WERI-Rb-1 (cell line): ENCODE measurements around the gene ARHGEF26.
A peak's percentile ranks its signal among the peaks of the same experiment; 100 is the strongest.

Source experiments
- DNase-seq: peaks from one replicate; pipeline ENCODE4 v3.0.0-alpha.2; 2020
- H3K27ac ChIP-seq: fragments of 250-450 bp; sonication (Bioruptor Pico); 2 replicates; pipeline ENCODE4 v1.5.1; 2020; ENCODE audit warnings: mild to moderate bottlenecking, moderate library complexity
- H3K27me3 ChIP-seq: fragments of 250-450 bp; sonication (Bioruptor Pico); 2 replicates; pipeline ENCODE4 v1.5.1; 2021; ENCODE audit warnings: mild to moderate bottlenecking, low read depth, moderate library complexity; ENCODE audit not compliant: insufficient read depth, severe bottlenecking
- H3K36me3 ChIP-seq: fragments of 250-450 bp; sonication (Bioruptor Pico); 2 replicates; pipeline ENCODE4 v1.5.1; 2020; ENCODE audit warnings: mild to moderate bottlenecking, moderate library complexity
- H3K4me3 ChIP-seq: 2 replicates; pipeline ENCODE4 v1.5.1; 2011; ENCODE audit warnings: low read depth, mild to moderate bottlenecking, control low read depth, low read length
- H3K9me3 ChIP-seq: fragments of 250-450 bp; sonication (Bioruptor Pico); 2 replicates; pipeline ENCODE4 v1.5.1; 2021; ENCODE audit warnings: mild to moderate bottlenecking, moderate library complexity; ENCODE audit not compliant: severe bottlenecking
- CTCF ChIP-seq: IDR thresholded peaks from 2 replicates; pipeline ENCODE4 v1.5.1; 2011; ENCODE audit warnings: low read depth, mild to moderate bottlenecking, control low read depth, inconsistent platforms, low read length

Gene ARHGEF26

GRCh38 chr3:154121701-154122551, 736 bp downstream of the ARHGEF26 start:
- Histone ChIP-seq H3K27ac (peak overlapping the region; percentile 39), H3K4me3 (peak overlapping the region; percentile 90), H3K36me3 (no peaks in the 10 kb centered on the region; the same call in 1 of the 2 replicates), H3K9me3 (peaks cover 3% of the 10 kb centered on the region), H3K27me3 (no peaks in the 10 kb centered on the region)
- DNase-seq, result peak; percentile 41
- TF ChIP-seq CTCF, result no peak

DNA sequence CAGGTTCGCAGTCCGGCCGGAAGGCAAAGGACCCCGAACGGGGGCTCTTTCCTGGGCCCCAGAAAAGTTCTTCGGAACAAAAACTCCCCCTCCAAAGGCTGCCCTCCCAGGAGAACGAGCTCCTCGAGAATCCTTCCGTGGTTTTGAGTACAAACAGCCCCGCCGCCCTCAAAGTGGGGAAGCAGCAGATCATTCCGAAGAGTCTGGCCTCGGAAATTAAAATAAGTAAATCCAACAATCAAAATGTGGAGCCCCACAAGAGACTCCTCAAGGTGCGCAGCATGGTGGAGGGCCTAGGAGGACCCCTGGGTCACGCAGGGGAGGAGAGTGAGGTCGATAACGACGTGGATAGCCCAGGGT, 1.3 kb downstream of the ARHGEF26 start:
- Histone ChIP-seq H3K36me3 (no peaks in the 10 kb centered on the region; the same call in 1 of the 2 replicates), H3K9me3 (peaks cover 3% of the 10 kb centered on the region), H3K27me3 (no peaks in the 10 kb centered on the region), H3K4me3 (no peak overlapping the region), H3K27ac (no peak overlapping the region)
- no peak for TF ChIP-seq CTCF
- DNase-seq, result no peak

DNA sequence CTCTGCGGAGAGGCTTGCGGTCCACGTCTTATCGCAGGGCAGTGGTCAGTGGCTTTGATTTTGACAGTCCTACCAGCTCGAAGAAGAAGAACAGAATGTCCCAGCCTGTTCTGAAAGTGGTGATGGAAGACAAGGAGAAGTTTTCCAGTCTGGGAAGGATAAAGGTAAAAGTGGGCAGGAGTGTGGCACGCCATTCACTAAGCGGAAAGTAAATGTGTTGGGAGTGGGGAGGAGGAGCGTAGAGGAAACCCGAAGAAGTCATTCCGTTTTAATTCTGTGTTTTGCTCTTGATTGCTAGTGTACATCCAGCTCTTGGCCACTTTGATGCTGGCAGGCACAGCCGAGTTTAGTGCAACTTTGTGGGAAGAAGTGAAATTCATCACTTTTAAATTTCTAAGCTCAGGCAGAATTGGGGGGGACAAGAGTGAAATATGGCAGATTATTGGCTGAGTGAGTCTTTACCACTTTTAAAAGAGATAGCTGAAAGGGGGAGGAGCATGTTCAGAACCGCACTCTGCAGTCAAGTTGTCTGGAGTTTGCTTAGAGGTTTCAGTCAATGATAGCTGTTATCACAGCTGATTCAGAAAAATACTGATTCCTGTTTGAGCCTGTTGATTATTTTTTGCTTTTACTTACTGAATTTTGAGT, 1.8 kb downstream of the ARHGEF26 start:
- no peak overlapping the region for H3K27ac ChIP-seq
- H3K9me3 ChIP-seq, result peaks cover 3% of the 10 kb centered on the region
- no peak for TF ChIP-seq CTCF
- H3K27me3 ChIP-seq, result no peaks in the 10 kb centered on the region
- H3K4me3 ChIP-seq, result no peak overlapping the region
- no peaks in the 10 kb centered on the region; the same call in 1 of the 2 replicates for H3K36me3 ChIP-seq
- DNase-seq, result no peak

GRCh38 chr3:154123906-154124305, 2.7 kb downstream of the ARHGEF26 start:
- H3K36me3 ChIP-seq, result no peaks in the 10 kb centered on the region; the same call in 1 of the 2 replicates
- DNase-seq, result no peak
- peaks cover 3% of the 10 kb centered on the region for H3K9me3 ChIP-seq
- TF ChIP-seq CTCF, result no peak
- no peak overlapping the region for H3K4me3 ChIP-seq
- no peak overlapping the region for H3K27ac ChIP-seq
- no peaks in the 10 kb centered on the region for H3K27me3 ChIP-seq

DNA sequence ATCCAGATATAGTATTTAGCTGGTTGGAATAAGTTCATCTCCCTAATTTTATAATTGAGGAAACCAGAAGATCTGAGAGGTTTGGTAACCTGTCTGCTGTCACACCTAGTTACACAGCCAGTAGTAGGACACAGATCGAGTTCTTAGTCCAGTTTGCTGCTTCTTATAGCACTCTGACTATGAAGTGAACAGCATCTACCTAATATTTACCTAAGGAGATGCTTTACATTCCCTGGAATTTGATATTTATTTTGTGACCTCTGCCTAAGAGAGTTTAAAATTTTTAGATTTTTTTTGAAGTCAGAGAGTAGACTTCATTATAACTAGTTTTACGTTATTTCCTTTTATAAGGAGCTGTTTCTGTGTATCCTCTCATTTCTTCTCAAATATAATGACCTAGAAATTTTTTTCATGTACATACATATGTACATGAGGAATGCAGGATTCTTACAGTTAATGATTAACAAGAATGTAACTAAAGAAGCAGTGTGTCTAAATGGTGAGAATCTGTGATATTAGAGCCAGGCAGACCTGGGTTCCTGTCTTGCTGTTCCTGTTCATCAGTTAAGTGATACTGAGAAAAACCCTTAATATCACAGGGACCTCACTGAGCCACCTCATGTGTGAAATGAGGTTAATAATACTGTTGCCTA, 4.3 kb downstream of the ARHGEF26 start:
- no peak for DNase-seq
- no peaks in the 10 kb centered on the region; the same call in 1 of the 2 replicates for H3K36me3 ChIP-seq
- peaks cover 3% of the 10 kb centered on the region for H3K9me3 ChIP-seq
- H3K27me3 ChIP-seq, result no peaks in the 10 kb centered on the region
- no peak overlapping the region for H3K27ac ChIP-seq
- H3K4me3 ChIP-seq, result no peak overlapping the region
- no peak for TF ChIP-seq CTCF
